K562 (cell line): ENCODE data around the gene JMJD1C. TPM values are rescaled to one million over a fixed set of nuclear protein-coding genes. Genes with fewer than 3 reads are reported as not detected.

Source experiments
- ATAC-seq: fragments of 200-7000 bp; cut with Tn5 transposase; 3 replicates; pipeline ENCODE4 v1.9.1; 2020; ENCODE audit warnings: moderate library complexity
- BruUV-seq: library from RNA; stranded (reverse); fragments of 400-500 nt; replicated peaks from 2 replicates; lab custom pipeline; 2021; lab: Mats Ljungman, UMichigan
- CTCF ChIA-PET: fragments of 300-600 bp; formaldehyde crosslinking; extraction: SDS; loops from one replicate; lab custom pipeline; 2021; ENCODE audit warnings: low intra/inter-chr PET ratio; lab: Yijun Ruan, JAX
- POLR2A ChIA-PET: fragments of 300-600, 350-650 bp; sonication (Branson Sonifier 250); formaldehyde crosslinking; extraction: SDS; loops from one replicate; lab custom pipeline; 2021; ENCODE audit warnings: antibody characterized with exemption, inconsistent platforms; lab: Yijun Ruan, JAX
- DNase-seq, 4 experiments: peaks; one replicate each; pipeline versions ENCODE4 v3.0.0 to v3.0.0-alpha.2; 2011 to 2018; ENCODE audit warnings: low spot score in 3 of 4, mixed read lengths in 3 of 4; ENCODE audit errors: extremely low read depth in 1 of 4
- FAIRE-seq: peaks from 2 replicates; lab custom pipeline; 2011; peaks lifted over from hg19 to GRCh38; lab: Jason Lieb, UNC
- H2AFZ ChIP-seq: 2 replicates; pipeline ENCODE4 v1.6.0; 2011; ENCODE audit warnings: low read depth, low read length, control low read depth, inconsistent platforms
- H3K27ac ChIP-seq: fragments of 200-600 bp; 3 replicates; pipeline ENCODE4 v1.8.0; 2011; ENCODE audit warnings: low read depth, mild to moderate bottlenecking, control low read depth, inconsistent platforms, low read length, moderate library complexity, mixed read lengths; ENCODE audit errors: extremely low read depth
- H3K27me3 ChIP-seq, 2 experiments: fragments of 300-600 bp in 1 of 2; 2 replicates in 1 of 2; 3 replicates in 1 of 2; pipeline versions ENCODE4 v1.6.0 to v1.8.0; 2011; ENCODE audit warnings: inconsistent platforms in 2 of 2, low read length in 2 of 2, mild to moderate bottlenecking in 1 of 2, mixed read lengths in 1 of 2, moderate library complexity in 1 of 2; ENCODE audit not compliant: control insufficient read depth in 2 of 2, insufficient read depth in 2 of 2
- H3K36me3 ChIP-seq: fragments of 300-600 bp; 3 replicates; pipeline ENCODE4 v1.8.0; 2011; ENCODE audit warnings: mild to moderate bottlenecking, low read length, inconsistent platforms; ENCODE audit not compliant: control insufficient read depth, insufficient read depth
- H3K4me1 ChIP-seq, 2 experiments: fragments of 200-600 bp in 1 of 2; replicated peaks in 1 of 2; 2 replicates in 1 of 2; 3 replicates in 1 of 2; pipeline versions ENCODE4 v1.5.1 to v1.8.0; 2011; ENCODE audit warnings: inconsistent platforms in 2 of 2, low read length in 2 of 2, mild to moderate bottlenecking in 1 of 2, mixed read lengths in 1 of 2, moderate library complexity in 1 of 2; ENCODE audit not compliant: control insufficient read depth in 2 of 2, insufficient read depth in 2 of 2
- H3K4me2 ChIP-seq: 2 replicates; pipeline ENCODE4 v1.6.1; 2011; ENCODE audit warnings: low read length, control low read depth, inconsistent platforms, mixed read lengths; ENCODE audit not compliant: insufficient read depth
- H3K4me3 ChIP-seq: fragments of 200-600 bp; sonication (generic), shearing (Covaris generic); 2 replicates; pipeline ENCODE4 v1.5.1; 2016; ENCODE audit warnings: control low read depth, inconsistent platforms
- H3K79me2 ChIP-seq: fragments of 200-600 bp; 3 replicates; pipeline ENCODE4 v1.8.0; 2011; ENCODE audit warnings: low read length, inconsistent platforms; ENCODE audit not compliant: control insufficient read depth, insufficient read depth
- H3K9ac ChIP-seq, 2 experiments: 2 replicates each; pipeline versions ENCODE4 v1.6.0 to v1.6.1; 2011; ENCODE audit warnings: low read depth in 2 of 2, low read length in 2 of 2, control low read depth in 1 of 2, inconsistent platforms in 1 of 2, mild to moderate bottlenecking in 1 of 2, mixed read lengths in 1 of 2; ENCODE audit not compliant: insufficient read depth in 1 of 2
- H3K9me1 ChIP-seq: one replicate; pipeline ENCODE4 v1.6.0; 2011; ENCODE audit warnings: inconsistent platforms, mild to moderate bottlenecking, low read length, moderate library complexity; ENCODE audit not compliant: control insufficient read depth, insufficient read depth
- H3K9me3 ChIP-seq: replicated peaks from 2 replicates; pipeline ENCODE4 v1.5.1; 2011; ENCODE audit warnings: low read depth, low read length, inconsistent platforms; ENCODE audit not compliant: control insufficient read depth, insufficient read depth
- H4K20me1 ChIP-seq: replicated peaks from 2 replicates; pipeline ENCODE4 v1.6.1; 2011; ENCODE audit warnings: low read length, inconsistent platforms, mixed read lengths; ENCODE audit not compliant: control insufficient read depth, insufficient read depth
- FOXK2 ChIP-seq, 2 experiments: fragments of 450-650 bp; IDR thresholded peaks in 1 of 2; conservative IDR thresholded peaks in 1 of 2; 2 replicates each; pipeline ENCODE4 v1.6.1; 2016; ENCODE audit warnings: low read depth in 2 of 2, mild to moderate bottlenecking in 1 of 2
- KDM4B ChIP-seq, 2 experiments: fragments of 450-650 bp in 1 of 2; sonication (generic) in 1 of 2; IDR thresholded peaks; 2 replicates each; pipeline ENCODE4 v1.6.1; 2016 to 2017; ENCODE audit warnings: borderline replicate concordance in 2 of 2, antibody characterized with exemption in 1 of 2, low read depth in 1 of 2, mild to moderate bottlenecking in 1 of 2
- LEF1 ChIP-seq: fragments of 450-650 bp; IDR thresholded peaks from 2 replicates; pipeline ENCODE4 v1.6.1; 2016; ENCODE audit warnings: mild to moderate bottlenecking
- NFXL1 ChIP-seq: fragments of 450-650 bp; formaldehyde crosslinking; IDR thresholded peaks from 2 replicates; pipeline ENCODE4 v1.4.0; 2021; ENCODE audit warnings: mild to moderate bottlenecking
- POLR2AphosphoS5 ChIP-seq: IDR thresholded peaks from 2 replicates; pipeline ENCODE4 v1.6.1; 2011; ENCODE audit warnings: mild to moderate bottlenecking, low read depth, low read length, moderate library complexity; ENCODE audit not compliant: control insufficient read depth, insufficient read depth
- RBBP5 ChIP-seq: fragments of 200-600 bp; sonication (generic); IDR thresholded peaks from 2 replicates; pipeline ENCODE4 v1.6.1; 2012; ENCODE audit warnings: borderline replicate concordance, mild to moderate bottlenecking, low read length, control low read depth, inconsistent platforms; ENCODE audit not compliant: insufficient read depth, poor library complexity, severe bottlenecking
- RCOR1 ChIP-seq, 2 experiments: IDR thresholded peaks; 2 replicates each; pipeline ENCODE4 v1.6.1; 2012; ENCODE audit warnings: low read depth in 2 of 2, low read length in 2 of 2, borderline replicate concordance in 1 of 2, improper control_type of control experiment in 1 of 2
- SMARCA5 ChIP-seq: fragments of 450-650 bp; IDR thresholded peaks from 2 replicates; pipeline ENCODE4 v1.6.1; 2016
- SREBF1 ChIP-seq: fragments of 150-350 bp; IDR thresholded peaks from 2 replicates; pipeline ENCODE4 v1.6.1; 2014; ENCODE audit warnings: antibody characterized with exemption, low read depth, low read length, borderline replicate concordance
- ZNF175 ChIP-seq: fragments of 200-800 bp; sonication (Bioruptor generic); IDR thresholded peaks from 2 replicates; pipeline ENCODE4 v1.6.1; 2016; ENCODE audit warnings: low read depth, mild to moderate bottlenecking, missing genetic modification characterization, missing compliant biosample characterization
- ZNF3 ChIP-seq: fragments of 250-450 bp; sonication (Bioruptor Pico); IDR thresholded peaks from 2 replicates; pipeline ENCODE4 v1.5.0; 2021; ENCODE audit warnings: mild to moderate bottlenecking, moderate library complexity
- ZNF695 ChIP-seq: fragments of 450-650 bp; formaldehyde crosslinking; IDR thresholded peaks from 2 replicates; pipeline ENCODE4 v1.4.0; 2020; ENCODE audit warnings: mild to moderate bottlenecking, moderate library complexity
- WGBS: fragments of 100-300 bp; shearing (Covaris generic); methylation state at CpG from one replicate; pipeline ENCODE4 v1.1.6; 2016; ENCODE audit warnings: low coverage, mixed read lengths; ENCODE audit not compliant: insufficient coverage; ENCODE audit errors: missing lambda C conversion rate; 5-methylcytosine and 5-hydroxymethylcytosine counted together
- in situ Hi-C: fragments of 300-500 bp; cut with MboI; formaldehyde crosslinking; loops from 4 replicates; pipeline ENCODE4 v1.15.0; 2018; ENCODE audit warnings: inconsistent platforms, mixed read lengths
- intact Hi-C: fragments of 100-400 bp; cut with micrococcal nuclease; formaldehyde crosslinking; loops from 2 replicates; pipeline ENCODE4 v1.14.2; 2022
- polyA plus RNA-seq, 8 experiments: library from polyadenylated mRNA; depleted of rRNA in 4 of 8; stranded (reverse) in 5 of 8; unstranded in 3 of 8; fragments of >200 nt; fragmentation: Nextera tagmentation in 2 of 8; fragmentation: Illumina TruSeq in 1 of 8; extraction: Ambion mirVana in 2 of 8; extraction: Trizol in 1 of 8; gene quantifications; 2 replicates each; pipeline versions ENCODE4 v1.2.1 to v1.2.3, GENCODE V29; 2011 to 2014; ENCODE audit warnings: inconsistent platforms in 1 of 8, missing spikeins in 1 of 8
- total RNA-seq, 7 experiments: library from RNA; depleted of rRNA in 6 of 7; stranded (reverse); fragments of >200 nt in 6 of 7; fragmentation: Illumina TruSeq in 2 of 7; extraction: Trizol in 2 of 7; gene quantifications; 2 replicates each; pipeline versions ENCODE4 v1.2.1 to v1.2.3, GENCODE V29; 2011 to 2021; ENCODE audit warnings: low replicate concordance in 1 of 7
- TF ChIP-seq, protein P1 (sequence below): fragments of 250-450 bp; sonication (Bioruptor Pico); IDR thresholded peaks from 2 replicates; pipeline ENCODE4 v1.5.0; 2020; ENCODE audit warnings: mild to moderate bottlenecking

JMJD1C gene
- total and polyA plus RNA-seq, 9 of the 15 experiments (the other 6 are each of a cell fraction or from before 2014, with no cell fraction given), result 25.3 to 68.0 (median 47.2) TPM

DNA sequence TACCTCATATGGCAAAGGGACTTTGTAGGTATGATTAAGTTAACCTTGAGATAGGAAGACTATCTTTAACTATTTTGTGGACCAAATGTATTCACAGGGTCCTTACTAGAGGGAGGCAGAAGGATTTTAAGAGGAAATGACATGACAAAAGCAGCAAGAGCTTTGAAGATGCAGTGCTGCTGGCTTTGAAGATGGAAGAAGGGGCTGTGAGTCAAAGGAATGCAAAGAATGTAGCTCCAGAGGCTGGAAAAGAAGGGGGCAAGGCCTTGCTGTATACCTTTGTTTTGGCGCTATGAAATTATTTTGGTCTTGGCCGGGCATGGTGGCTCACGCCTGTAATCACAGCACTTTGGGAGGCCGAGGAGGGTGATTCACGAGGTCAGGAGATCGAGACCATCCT lies 335.9 kb downstream of the JMJD1C start:
- H3K79me2 ChIP-seq, result peaks cover 17% of the 10 kb centered on the region
- no peak overlapping the region for H3K4me2 ChIP-seq
- in situ Hi-C loops (no loop called here), intact Hi-C loops (no loop called here)
- peaks cover 6 to 9% of the 10 kb centered on the region in 2 experiments; a peak in 3 of 5 replicates for H3K4me1 ChIP-seq
- ATAC-seq (no peak), DNase-seq (no peak), FAIRE-seq (no peak)
- H2AFZ ChIP-seq, result no peak overlapping the region
- no peak overlapping the region for H3K9ac ChIP-seq
- peaks cover 7% of the 10 kb centered on the region for H3K9me3 ChIP-seq
- TF ChIP-seq NFXL1 (no peak), RCOR1 (IDR thresholded peaks at IDR 0.05; ENCODE audit: borderline replicate concordance in 1 of 2, low read depth in 2 of 2, low read length in 2 of 2) (no peak), KDM4B (IDR thresholded peaks at IDR 0.05; ENCODE audit: borderline replicate concordance in 2 of 2, low read depth in 1 of 2) (no peak), ZNF175 (CRISPR knock-in tag) (no peak), POLR2AphosphoS5 (no peak), SMARCA5 (no peak), RBBP5 (no peak), ZNF695 (CRISPR knock-in tag) (no peak), ZNF3 (no peak), LEF1 (no peak), FOXK2 (conservative IDR thresholded peaks at IDR 0.05 in 1 of 2, IDR thresholded peaks at IDR 0.05 in 1 of 2; ENCODE audit: low read depth in 2 of 2) (no peak), SREBF1 (no peak)
- TF ChIP-seq, protein P1, sequence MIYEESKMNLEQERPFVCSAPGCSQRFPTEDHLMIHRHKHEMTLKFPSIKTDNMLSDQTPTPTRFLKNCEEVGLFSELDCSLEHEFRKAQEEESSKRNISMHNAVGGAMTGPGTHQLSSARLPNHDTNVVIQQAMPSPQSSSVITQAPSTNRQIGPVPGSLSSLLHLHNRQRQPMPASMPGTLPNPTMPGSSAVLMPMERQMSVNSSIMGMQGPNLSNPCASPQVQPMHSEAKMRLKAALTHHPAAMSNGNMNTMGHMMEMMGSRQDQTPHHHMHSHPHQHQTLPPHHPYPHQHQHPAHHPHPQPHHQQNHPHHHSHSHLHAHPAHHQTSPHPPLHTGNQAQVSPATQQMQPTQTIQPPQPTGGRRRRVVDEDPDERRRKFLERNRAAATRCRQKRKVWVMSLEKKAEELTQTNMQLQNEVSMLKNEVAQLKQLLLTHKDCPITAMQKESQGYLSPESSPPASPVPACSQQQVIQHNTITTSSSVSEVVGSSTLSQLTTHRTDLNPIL, result no peak
- BruUV-seq, result no TSS peak
- CTCF ChIA-PET, result no interaction called here
- H3K36me3 ChIP-seq, result no peaks in the 10 kb centered on the region
- no peak overlapping the region for H3K4me3 ChIP-seq
- 70% methylated on average over 6 of the region's 6 CpGs for WGBS
- no peaks in the 10 kb centered on the region; the same call in 1 of the 2 replicates for H4K20me1 ChIP-seq
- POLR2A ChIA-PET, result no interaction called here
- H3K27ac ChIP-seq, result no peak overlapping the region
- no peaks in the 10 kb centered on the region for H3K9me1 ChIP-seq
- no peaks in the 10 kb centered on the region for H3K27me3 ChIP-seq
